Measurements from ENCODE around the gene SKIL.
A peak's percentile ranks its signal among the peaks of the same experiment; 100 is the strongest.

SKIL gene

DNA sequence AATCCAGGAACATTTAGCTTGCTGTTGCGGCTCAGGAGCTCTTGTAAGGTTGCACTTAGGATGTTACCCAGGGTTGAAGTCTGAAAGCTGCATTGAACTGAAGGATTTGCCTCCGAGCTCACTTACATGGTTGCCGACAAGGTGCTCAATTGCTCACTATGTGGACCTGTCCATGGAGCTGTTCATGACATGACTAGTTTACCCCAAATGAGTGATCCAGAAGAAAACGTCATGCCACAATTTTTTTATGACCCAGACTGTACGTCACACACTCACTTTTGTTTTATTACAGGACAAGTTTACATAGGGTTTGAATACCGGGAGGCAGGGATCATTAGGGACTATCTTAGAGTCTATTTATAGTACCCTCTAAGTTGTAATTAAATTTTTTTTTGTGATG is 40.2 kb downstream of the SKIL start:
- DNase-seq: no peak

DNA sequence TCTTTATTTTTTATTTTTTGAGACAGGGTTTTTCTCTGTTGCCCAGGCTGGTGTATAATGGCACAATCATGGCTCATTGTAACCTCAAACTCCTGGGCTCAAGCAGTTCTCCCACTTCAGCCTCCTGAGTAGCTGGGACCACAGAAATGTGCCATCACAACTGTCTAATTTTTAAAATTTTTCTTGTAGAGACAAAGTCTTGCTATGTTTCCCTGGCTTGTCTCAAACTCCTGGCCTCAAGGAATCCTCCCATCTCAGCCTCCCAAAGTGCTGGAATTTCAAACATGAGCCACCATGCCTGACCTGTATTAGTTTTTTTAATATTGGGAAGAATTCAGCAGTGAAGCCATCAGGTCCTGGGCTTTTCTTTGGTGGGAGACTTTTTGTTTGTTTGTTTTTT is 47.6 kb downstream of the SKIL start:
- DNase-seq: no peak

DNA sequence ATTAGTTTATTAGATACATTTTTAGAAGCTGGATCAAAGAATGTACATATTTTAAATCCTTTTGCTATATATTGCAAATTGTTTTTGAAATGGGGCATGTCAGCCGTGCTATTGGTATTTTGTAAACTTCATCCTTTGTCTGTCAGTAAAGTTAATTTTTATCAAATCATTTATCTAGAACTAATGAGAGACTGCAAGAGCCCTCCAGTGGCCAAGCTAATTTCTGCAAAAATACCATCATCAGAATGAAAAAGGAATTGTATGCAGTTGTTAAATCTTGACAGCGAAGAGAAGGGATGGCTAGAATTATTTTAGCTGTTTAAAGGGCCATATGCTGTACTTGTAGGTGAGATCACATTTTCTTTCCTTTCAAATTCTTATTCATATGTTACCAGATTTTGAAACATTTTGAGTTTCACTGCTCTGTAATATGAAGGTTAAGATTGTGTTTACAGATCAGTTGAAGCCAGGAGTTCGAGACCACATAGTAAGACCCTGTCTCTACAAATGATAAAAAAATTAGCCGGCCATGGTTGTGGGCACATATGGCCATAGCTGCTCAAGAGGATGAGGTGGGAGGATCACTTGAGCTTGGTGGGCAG is 53.0 kb downstream of the SKIL start:
- DNase-seq: peak in 2 of 56 donors; percentile 6 to 30

DNA sequence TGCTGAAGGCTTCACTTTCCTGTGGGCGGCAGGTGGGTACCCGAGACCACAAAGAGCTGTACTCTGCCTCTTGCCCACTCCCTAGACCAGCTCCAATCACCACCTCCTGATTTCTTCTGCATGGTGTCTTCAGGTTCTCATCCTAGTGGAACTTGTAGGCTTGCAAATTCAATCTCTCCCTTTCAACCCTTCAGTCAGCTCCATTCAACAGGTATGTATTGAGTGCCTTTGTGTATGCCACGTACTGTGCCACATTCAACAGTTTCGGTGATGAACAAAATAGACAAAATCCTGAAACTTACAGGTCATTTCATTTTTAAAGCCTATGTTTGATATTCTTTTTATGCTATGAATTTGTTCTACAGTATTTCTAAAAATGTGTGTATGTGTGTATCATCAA is 55.8 kb downstream of the SKIL start:
- no peak for DNase-seq

DNA sequence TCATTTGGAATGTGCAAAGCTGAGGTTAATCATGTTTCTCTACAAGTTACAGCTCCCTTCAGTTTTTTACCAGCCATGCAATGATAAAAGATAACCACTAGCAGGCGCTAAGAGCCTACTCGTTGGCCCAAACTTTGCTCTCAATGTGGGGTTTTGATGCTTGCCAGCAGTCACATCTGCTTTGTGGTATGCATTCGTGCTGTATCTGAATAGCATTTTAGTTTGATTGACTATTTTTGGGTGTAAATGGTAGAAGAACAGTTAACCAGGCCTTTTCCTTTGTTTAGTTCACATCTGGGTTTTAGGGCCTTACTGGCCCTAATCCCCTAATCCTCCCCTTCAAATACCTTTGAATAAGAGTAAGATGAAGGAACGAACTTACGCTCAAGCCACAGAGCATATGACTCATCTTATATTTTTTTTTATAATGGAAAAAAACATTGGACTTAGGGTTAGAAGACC is 56.7 kb downstream of the SKIL start:
- peak in 36 of 56 donors; percentile 8 to 73 (median 34) for DNase-seq

DNA sequence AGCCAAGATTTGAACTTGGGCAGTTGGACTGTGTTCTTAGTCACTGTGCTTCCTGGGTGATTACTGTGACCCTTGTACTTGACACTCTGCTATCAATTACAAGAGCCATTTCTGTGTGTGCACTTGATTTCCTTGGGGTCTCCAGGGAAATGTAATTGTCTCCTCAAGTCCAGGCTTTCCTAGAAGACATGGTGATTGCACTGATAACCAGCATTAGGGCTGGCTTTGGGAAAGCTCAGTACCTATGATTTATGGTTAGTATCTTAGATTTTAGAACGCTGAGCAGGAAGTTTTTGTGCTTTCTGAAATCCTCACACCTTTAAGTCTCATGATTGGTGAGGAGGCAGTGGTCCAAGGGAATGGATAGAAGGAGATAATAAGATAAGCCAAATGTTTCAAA is 59.6 kb downstream of the SKIL start:
- DNase-seq: no peak

DNA sequence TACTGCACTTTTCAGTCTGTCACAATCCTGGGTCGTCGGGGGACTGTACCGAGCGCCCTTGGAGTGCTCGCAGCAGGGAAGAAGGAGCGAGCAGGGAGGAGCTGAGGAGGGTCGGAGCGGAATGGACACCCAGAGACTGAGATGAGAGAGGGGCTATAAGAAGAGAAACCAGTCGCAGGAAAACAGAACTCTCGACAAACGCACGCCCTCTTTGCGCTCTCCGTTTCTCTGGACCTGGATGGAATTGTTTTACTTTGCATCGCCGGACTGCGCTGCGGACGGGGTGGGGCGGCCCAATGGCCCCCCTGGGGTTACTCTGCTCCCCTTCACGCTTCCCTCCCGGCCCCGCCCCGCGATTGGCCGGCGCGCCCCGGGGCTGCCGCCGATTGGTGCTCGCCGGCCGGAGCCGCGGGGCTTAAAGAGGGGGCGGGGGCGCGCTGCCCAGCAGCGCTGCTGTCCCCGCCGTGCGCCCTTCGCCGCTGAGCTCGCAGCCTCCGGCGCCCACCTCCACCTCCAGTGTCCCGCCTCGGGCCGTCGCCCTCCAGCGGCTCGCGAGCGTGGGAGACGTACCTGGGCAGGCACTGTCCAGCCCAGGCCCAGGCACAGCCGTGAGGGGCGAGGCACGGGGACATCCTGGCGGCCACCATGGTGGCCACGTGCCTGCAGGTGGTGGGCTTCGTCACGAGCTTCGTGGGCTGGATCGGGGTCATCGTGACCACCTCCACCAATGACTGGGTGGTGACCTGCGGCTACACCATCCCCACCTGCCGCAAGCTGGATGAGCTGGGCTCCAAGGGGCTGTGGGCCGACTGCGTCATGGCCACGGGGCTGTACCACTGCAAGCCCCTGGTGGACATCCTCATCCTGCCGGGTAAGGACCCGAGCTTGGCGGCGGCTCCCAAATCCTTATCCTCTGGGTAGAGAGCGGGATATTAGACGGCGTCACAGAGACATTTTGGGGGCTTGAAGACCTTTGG is 61.2 kb downstream of the SKIL start, which contains the start of gene CLDN11:
Gene CLDN11 (plus strand): TSS at position 447 of the 977 bp plus-strand sequence. CDS start 199 bp downstream, at position 646.
- DNase-seq: peak in 51 of 56 donors; percentile 11 to 87 (median 66)

DNA sequence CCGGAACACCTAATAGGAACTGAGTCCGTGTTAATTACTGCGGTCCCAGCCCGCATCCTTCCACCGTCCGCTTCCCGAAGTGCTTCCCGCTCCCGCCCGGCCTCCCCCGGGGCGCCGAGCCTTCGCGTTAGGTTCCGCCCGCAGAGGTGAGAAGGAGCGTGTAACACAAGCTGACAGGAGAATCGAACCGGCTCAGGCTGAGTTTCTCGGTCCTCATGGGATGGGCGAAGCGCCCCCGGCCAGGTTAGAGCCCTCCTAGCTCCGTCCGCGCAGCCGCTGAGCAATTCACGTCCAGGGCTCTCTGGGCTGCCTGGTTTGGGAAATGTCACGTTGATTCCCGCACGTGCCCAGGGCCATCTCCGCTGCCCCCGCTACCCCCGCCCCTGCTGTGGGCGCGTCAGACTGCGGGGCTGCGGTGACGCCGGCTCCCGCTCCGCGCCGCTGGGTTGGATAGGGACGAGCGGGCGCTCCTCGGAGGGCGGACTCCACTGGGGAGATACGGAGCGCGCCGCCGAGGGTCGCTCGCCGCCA is 62.1 kb downstream of the SKIL start:
- DNase-seq: peak in 40 of 56 donors; percentile 18 to 80 (median 48)

DNA sequence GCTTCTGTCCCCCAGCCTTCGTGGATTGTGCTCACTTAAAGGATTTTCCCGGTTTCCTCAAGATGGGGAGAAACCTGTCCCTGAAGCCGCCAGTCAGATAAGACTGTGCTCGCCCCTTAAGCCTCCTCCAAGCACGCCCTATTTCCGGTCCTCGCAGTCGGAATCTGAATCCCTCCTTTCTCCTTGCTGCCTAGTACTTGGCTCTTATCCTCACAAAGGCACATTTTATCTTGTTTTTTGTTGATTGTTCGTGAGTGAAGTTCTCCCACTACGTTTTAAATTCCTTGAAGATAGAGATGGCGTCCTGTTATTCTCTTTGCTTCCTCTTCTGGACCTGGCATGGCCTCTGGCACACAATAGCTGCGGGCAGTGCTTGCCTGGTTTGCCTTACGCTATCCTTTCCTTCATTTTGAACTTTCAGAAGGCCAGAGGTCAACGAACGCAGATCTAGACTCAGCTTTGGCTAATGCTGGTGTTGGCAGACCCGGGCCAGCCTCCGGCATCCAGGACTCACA is 62.8 kb downstream of the SKIL start:
- peak in 3 of 56 donors; percentile 8 to 59 (median 50) for DNase-seq

DNA sequence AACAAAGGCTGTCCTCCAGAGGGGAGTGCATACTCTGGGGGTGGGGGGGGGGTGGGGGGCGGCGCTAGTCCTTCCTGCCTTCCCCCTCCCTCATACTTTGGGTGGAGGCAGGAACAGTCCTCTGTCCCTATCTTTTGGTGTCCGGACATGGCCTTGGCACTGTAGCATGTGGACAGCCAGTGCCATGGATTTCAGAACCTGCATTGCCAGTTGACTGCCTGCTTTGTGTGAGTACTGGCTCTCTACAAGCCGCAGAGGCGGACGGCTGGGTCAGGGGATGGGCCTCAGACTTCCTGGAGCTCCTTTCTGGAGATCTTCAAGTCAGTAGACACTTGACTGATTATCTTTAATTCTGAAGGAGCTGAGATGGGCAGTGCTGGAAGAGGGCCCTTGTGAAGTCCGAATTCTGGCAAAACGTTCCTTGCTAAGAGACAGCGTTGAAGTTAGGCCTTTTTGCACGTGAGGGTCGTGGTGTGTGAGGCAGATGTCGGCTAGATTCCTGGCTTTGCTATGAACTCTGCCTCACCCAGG is 63.7 kb downstream of the SKIL start:
- peak in 47 of 56 donors; percentile 9 to 80 (median 58) for DNase-seq

DNA sequence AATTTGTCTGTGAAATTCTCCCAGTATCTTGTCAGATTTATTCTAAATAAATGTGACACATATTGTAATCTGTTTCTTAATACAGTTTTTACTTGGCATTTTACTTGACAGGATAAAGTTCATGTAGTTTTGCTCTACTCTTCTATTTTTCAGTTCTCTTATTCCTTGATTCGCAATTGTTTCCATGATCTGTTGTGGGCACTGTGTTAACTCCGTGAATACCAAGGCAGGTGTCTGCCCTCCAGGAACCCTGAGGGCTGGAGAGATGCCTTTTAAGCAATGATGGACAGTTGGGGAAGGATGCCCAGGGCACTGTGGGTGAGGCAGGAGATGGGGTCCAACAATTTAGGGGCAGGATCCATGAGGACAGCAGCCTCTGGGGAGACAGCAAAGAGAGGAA is 64.2 kb downstream of the SKIL start:
- no peak for DNase-seq

DNA sequence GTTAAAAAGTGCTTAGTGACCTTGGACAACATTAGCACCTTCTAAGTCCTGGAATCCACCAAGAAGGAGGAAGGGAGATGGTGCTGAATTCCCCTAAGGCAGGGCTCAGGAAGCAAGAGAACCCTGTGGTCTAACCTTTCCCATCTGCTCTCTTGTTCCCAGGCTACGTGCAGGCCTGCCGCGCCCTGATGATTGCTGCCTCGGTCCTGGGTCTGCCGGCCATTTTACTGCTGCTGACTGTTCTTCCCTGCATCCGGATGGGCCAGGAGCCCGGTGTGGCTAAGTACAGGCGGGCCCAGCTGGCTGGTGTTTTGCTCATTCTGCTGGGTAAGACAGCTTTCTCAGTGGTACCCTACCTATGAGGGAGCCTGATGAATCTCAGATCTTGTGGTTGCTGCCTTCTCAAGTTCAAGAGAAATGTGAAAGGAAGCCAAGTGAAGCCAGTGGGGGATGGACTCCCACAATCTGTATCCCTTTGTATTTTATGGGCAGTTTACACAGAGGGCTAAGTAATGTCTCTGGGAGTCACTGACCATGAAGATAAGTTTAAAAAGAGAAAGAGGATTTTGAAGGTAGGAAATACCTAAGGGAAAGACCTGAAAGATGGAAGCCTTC is 65.6 kb downstream of the SKIL start:
- peak in 4 of 56 donors; percentile 16 to 23 (median 20) for DNase-seq

DNA sequence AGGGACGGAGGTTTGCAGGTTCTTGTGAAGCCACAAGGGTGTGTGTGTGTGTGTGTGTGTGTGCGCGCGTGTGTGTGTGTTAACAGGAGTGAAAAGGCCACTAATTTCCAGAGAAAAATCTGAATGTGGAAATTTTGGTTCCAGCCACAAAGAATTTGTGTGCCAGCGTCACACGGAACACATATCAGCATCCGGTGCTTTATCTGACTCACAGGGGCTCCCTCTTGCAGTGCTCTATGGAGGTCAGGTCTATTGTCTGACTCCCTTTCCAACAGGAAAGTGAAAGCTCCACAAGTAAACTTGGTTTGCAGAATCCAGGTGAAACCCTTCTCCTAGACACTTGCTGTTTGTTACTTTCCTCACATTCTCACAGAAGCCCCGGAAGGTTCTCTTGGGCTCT is 67.4 kb downstream of the SKIL start:
- DNase-seq: no peak

DNA sequence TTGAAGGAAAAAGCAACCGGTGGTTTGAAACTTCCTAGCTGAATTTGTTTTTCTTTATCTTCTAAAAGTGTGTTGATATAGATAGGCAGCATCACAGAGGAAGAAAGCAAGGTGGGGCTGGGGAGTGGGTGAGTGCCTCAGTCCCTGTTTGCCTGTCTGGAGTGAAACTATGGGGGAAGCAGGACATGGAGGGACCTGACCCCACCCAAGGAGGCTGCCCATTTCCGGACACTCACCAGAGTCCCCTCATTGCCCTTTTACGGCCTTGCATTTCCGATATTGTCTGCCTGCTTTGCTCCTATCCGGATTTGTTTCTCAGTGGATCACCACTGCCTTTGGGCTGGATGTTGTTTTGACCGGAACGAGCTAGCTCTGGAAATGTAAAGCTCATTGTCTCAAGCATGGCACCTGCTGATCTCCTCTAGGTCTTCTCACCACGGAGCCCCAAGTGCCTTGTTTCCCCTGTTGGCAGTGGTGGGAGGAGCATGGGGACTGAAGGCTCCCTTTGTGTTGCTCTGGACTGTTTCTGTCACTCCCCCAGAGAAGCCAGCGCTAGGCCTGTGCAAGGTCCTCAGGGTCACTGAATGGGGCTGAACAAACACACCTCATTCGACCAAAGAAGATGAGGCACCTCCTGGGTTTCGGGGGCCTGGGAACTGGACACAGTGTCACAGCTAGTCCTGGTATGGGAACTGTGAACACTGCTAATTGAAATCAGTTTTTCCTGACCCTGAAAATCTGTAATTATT is 68.2 kb downstream of the SKIL start:
- DNase-seq: peak in 53 of 56 donors; percentile 14 to 91 (median 70)

DNA sequence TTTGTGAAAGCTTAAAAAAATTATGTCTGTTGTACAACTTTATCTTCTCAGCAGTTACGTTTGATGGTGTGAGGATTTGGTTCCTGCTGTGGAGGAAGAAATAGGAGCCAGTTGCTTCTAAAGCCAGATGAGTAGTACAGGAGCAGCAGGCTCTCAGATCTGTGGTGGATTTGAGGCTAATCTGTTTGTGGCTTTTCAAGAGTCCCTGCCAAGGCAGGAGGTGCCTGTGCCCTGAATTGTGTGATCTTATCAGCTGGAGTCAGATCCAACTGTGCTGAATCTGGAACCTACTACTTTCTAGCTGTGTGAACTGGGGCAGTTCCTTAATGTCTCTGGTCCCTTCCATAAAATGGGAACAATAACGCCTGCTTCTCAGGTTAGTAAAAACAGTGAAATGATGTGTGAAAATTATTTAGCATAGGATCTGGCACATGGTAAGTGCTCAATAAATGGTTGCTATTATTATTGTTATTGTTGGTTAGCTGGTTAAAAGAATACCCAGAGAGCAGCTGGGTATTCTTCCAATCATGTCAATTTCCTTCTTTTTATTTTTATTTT is 68.8 kb downstream of the SKIL start:
- DNase-seq: no peak

DNA sequence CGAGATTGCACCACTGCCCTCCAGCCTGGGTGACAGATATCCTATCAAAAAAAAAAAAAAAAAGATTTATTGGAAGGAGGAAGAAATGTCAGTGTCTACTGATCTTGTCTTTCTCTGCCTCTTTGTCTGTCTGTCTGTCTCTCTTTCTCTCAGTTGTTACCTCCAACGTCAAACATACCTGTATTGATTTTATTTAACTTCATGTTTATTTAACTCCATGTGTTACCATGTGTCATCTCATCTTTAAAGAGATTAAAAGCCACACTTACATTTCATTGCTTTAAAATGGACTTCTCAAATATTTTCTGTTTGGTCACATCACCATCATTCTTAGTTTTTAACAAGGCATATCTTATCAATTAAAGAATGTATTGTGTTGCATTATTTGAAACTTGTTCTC is 70.6 kb downstream of the SKIL start:
- no peak for DNase-seq

DNA sequence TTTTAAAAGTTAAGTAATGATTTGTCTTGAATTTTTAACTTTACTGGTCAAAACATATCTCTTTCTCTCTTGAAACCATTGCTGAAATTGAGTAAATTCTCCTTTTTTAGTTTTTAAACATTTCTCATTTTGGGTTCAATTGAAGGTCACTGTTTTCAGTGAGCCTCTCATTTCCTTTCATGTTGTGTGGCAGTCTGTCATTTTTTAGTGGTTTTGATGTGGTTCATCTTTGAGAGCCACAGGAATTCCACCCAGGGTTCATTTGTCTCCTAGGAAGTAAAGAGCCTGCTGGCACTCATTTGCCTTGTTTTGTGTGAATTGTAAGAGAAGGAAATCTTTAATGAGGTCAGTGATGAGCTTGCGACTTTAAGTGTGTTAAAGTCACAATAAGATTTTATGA is 71.5 kb downstream of the SKIL start:
- no peak for DNase-seq

DNA sequence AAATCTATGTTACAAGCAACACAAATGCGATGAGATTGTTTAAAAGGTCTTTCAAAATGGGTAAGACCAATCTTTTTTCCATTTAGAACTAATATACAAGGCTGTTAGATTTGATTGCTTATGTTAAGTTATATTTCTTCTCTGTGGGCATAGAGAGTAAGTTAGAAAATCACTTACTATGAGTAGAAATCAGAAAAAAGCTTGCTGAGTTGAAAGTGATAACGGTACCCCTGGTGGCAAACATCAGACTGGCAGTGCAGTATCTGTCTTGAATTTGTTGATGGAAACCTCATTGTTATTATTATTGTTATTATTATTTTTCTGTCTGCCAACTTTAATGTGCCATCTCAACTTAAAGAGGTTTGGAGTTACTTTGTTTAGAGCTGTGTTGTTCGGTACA is 73.5 kb downstream of the SKIL start:
- no peak for DNase-seq

DNA sequence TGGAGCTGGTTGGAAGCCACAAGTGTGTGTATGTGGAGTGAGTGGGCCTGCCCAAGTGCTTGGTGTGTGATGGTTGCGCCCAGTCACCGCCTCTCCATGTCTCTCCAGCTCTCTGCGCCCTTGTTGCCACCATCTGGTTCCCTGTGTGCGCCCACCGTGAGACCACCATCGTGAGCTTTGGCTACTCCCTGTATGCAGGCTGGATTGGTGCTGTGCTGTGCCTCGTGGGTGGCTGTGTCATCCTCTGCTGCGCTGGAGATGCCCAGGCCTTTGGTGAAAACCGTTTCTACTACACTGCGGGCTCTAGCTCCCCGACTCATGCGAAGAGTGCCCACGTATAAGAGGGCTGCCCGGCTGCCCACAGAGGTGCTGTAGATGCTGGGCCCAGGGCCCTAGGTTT is 74.9 kb downstream of the SKIL start:
- DNase-seq: no peak

DNA sequence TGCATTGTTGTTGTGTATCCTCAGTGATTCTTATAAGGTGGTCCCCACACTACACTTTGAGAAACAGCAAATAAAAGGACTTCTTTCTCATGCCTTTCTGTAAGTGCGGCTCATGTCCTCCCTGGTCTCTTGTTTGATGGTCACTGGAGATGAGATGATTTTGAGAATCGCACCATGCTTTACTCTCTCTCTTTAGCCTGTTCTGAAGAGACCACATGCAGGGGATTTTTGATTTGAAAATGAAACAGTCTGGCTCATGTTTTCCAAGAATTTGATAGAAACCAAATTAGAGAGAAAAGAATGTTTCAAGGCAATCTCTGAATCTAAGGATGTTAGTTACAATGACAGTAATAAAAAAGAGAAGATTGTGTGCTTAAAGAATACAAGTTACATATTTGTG is 79.2 kb downstream of the SKIL start:
- no peak for DNase-seq

Measured in nucleus accumbens (tissue), 56 donors.